PC-9 (cell line): ENCODE data around the gene UBLCP1.

Experiments
- CTCF ChIP-seq: fragments of 200-600 bp; sonication (generic); conservative IDR thresholded peaks from 2 replicates; pipeline ENCODE4 v1.6.1; 2017; ENCODE audit warnings: mixed run types, antibody characterized with exemption, mild to moderate bottlenecking, moderate library complexity
- EZH2 ChIP-seq: fragments of 200-600 bp; sonication (generic); IDR thresholded peaks from 2 replicates; pipeline ENCODE4 v1.8.0; 2017; ENCODE audit warnings: antibody characterized with exemption, low read depth

GRCh38 chr5:159309689-159310433, 46.8 kb downstream of the UBLCP1 start:
- TF ChIP-seq CTCF, result no peak
- TF ChIP-seq EZH2, result no peak
